HCT116 (cell line): ENCODE data around the gene MINDY3. TPM values are rescaled to one million over a fixed set of nuclear protein-coding genes. Genes with fewer than 3 reads are reported as not detected.

Experiments used
- ATAC-seq: fragments of 200-7000 bp; cut with Tn5 transposase; 2 replicates; pipeline ENCODE4 v1.9.1; 2020; ENCODE audit warnings: mild to moderate bottlenecking, moderate library complexity
- BruUV-seq: library from RNA; stranded (reverse); fragments of 400-500 nt; replicated peaks from 2 replicates; lab custom pipeline; 2021; lab: Mats Ljungman, UMichigan
- CTCF ChIA-PET: fragments of 300-600 bp; sonication (Branson Sonifier 250); formaldehyde crosslinking; loops from one replicate; lab custom pipeline; 2021; ENCODE audit warnings: antibody characterized with exemption; lab: Charles Lee
- POLR2A ChIA-PET: fragments of 300-600, 350-600 bp; sonication (Branson Sonifier 250); formaldehyde crosslinking; loops from one replicate; lab custom pipeline; 2021; ENCODE audit warnings: antibody characterized with exemption; lab: Charles Lee
- RAD21 ChIA-PET, 2 experiments: fragments of 300-600 bp; sonication (Branson Sonifier 250); formaldehyde crosslinking; loops; one replicate each; lab custom pipeline; 2023; ENCODE audit warnings: low total read pairs in 2 of 2; ENCODE audit not compliant: uncharacterized antibody in 2 of 2, unreplicated experiment in 2 of 2, low non-redundant PET in 1 of 2; lab: Charles Lee
- DNase-seq: peaks from one replicate; pipeline ENCODE4 v3.0.0-alpha.2; 2010; ENCODE audit warnings: low read depth, low spot score
- H2AFZ ChIP-seq: fragments of 200-600 bp; shearing (Covaris generic), sonication (generic); 2 replicates; pipeline ENCODE4 v1.6.1; 2017; ENCODE audit warnings: low read depth, mixed run types, mixed read lengths, antibody characterized with exemption, low read length; ENCODE audit not compliant: poor library complexity, severe bottlenecking
- H3K27ac ChIP-seq: 2 replicates; pipeline ENCODE4 v1.5.1; 2012; ENCODE audit warnings: low read depth, low read length
- H3K27me3 ChIP-seq: fragments of 200-600 bp; sonication (generic); 2 replicates; pipeline ENCODE4 v1.6.1; 2016; ENCODE audit warnings: mixed run types, low read length, mixed read lengths; ENCODE audit not compliant: insufficient read depth
- H3K36me3 ChIP-seq, 2 experiments: fragments of 200-500 bp in 1 of 2; fragments of 200-600 bp in 1 of 2; sonication (Bioruptor generic) in 1 of 2; sonication (generic) in 1 of 2; 2 replicates each; pipeline versions ENCODE4 v1.5.1 to v1.6.1; 2014 to 2016; ENCODE audit warnings: low read length in 2 of 2, inconsistent platforms in 1 of 2, mixed read lengths in 1 of 2, mixed run types in 1 of 2; ENCODE audit not compliant: insufficient read depth in 2 of 2, control insufficient read depth in 1 of 2
- H3K4me1 ChIP-seq, 2 experiments: fragments of 200-600 bp in 1 of 2; sonication (generic) in 1 of 2; 2 replicates each; pipeline versions ENCODE4 v1.5.1 to v1.6.1; 2012 to 2017; ENCODE audit warnings: low read length in 2 of 2, inconsistent platforms in 1 of 2, mild to moderate bottlenecking in 1 of 2, mixed read lengths in 1 of 2, mixed run types in 1 of 2, moderate library complexity in 1 of 2; ENCODE audit not compliant: insufficient read depth in 2 of 2, control insufficient read depth in 1 of 2
- H3K4me2 ChIP-seq: fragments of 200-600 bp; sonication (generic); 2 replicates; pipeline ENCODE4 v1.6.1; 2017; ENCODE audit warnings: mixed run types, low read length, mixed read lengths
- H3K4me3 ChIP-seq, 2 experiments: fragments of 200-600 bp in 1 of 2; sonication (generic) in 1 of 2; replicated peaks in 1 of 2; 2 replicates each; pipeline ENCODE4 v1.5.1; 2011 to 2016; ENCODE audit warnings: low read length in 2 of 2, control low read depth in 1 of 2, low read depth in 1 of 2, mild to moderate bottlenecking in 1 of 2, mixed read lengths in 1 of 2, mixed run types in 1 of 2
- H3K79me2 ChIP-seq: fragments of 200-600 bp; sonication (generic); 2 replicates; pipeline ENCODE4 v1.6.1; 2017; ENCODE audit warnings: mild to moderate bottlenecking, mixed run types, low read length, moderate library complexity, mixed read lengths; ENCODE audit not compliant: insufficient read depth
- H3K9ac ChIP-seq: fragments of 200-600 bp; sonication (generic); 2 replicates; pipeline ENCODE4 v1.6.1; 2016; ENCODE audit warnings: low read length, mixed read lengths
- H3K9me2 ChIP-seq: fragments of 200-600 bp; sonication (generic), shearing (Covaris generic); 2 replicates; pipeline ENCODE4 v1.6.1; 2017; ENCODE audit warnings: mixed run types, mild to moderate bottlenecking, moderate library complexity; ENCODE audit not compliant: insufficient read depth
- H3K9me3 ChIP-seq, 2 experiments: fragments of 200-500 bp in 1 of 2; fragments of 200-600 bp in 1 of 2; sonication (Bioruptor generic) in 1 of 2; sonication (generic) in 1 of 2; 2 replicates each; pipeline ENCODE4 v1.6.1; 2014 to 2017; ENCODE audit warnings: low read length in 2 of 2, mixed read lengths in 2 of 2, inconsistent platforms in 1 of 2, low read depth in 1 of 2, mild to moderate bottlenecking in 1 of 2, mixed run types in 1 of 2, moderate library complexity in 1 of 2; ENCODE audit not compliant: control insufficient read depth in 1 of 2, insufficient read depth in 1 of 2
- H4K20me1 ChIP-seq: fragments of 200-600 bp; sonication (generic), shearing (Covaris generic); 2 replicates; pipeline ENCODE4 v1.6.1; 2017; ENCODE audit warnings: mixed run types, mild to moderate bottlenecking, moderate library complexity; ENCODE audit not compliant: insufficient read depth
- CEBPB ChIP-seq: IDR thresholded peaks from 2 replicates; pipeline ENCODE4 v1.6.1; 2012; ENCODE audit warnings: low read depth
- CTCF ChIP-seq, 3 experiments: fragments of 200-600 bp in 1 of 3; sonication (generic) in 1 of 3; IDR thresholded peaks in 2 of 3; conservative IDR thresholded peaks in 1 of 3; 2 replicates each; pipeline ENCODE4 v1.5.1; 2012 to 2017; ENCODE audit warnings: low read depth in 2 of 3, low read length in 2 of 3, antibody characterized with exemption in 1 of 3, borderline replicate concordance in 1 of 3, control low read depth in 1 of 3, mild to moderate bottlenecking in 1 of 3, mixed read lengths in 1 of 3, mixed run types in 1 of 3, moderate library complexity in 1 of 3; ENCODE audit not compliant: insufficient read depth in 1 of 3
- EGR1 ChIP-seq: IDR thresholded peaks from 2 replicates; pipeline ENCODE4 v1.6.1; 2012; ENCODE audit warnings: low read depth
- ELF1 ChIP-seq: IDR thresholded peaks from 2 replicates; pipeline ENCODE4 v1.6.1; 2012; ENCODE audit warnings: low read depth, borderline replicate concordance
- EZH2 ChIP-seq: fragments of 200-600 bp; sonication (generic); IDR thresholded peaks from 2 replicates; pipeline ENCODE4 v1.6.1; 2017; ENCODE audit warnings: antibody characterized with exemption, mixed run types
- FOSL1 ChIP-seq: IDR thresholded peaks from 2 replicates; pipeline ENCODE4 v1.6.1; 2012; ENCODE audit warnings: low read depth
- POLR2A ChIP-seq: IDR thresholded peaks from 2 replicates; pipeline ENCODE4 v1.7.0; 2011; ENCODE audit warnings: borderline replicate concordance; ENCODE audit not compliant: insufficient read depth, insufficient read length; ENCODE audit errors: extremely low read depth
- POLR2AphosphoS5 ChIP-seq: IDR thresholded peaks from 2 replicates; pipeline ENCODE4 v1.6.1; 2011; ENCODE audit warnings: mild to moderate bottlenecking, low read depth, low read length, moderate library complexity
- RAD21 ChIP-seq: IDR thresholded peaks from 2 replicates; pipeline ENCODE4 v1.6.1; 2012; ENCODE audit warnings: low read depth, mild to moderate bottlenecking
- SP1 ChIP-seq: IDR thresholded peaks from 2 replicates; pipeline ENCODE4 v1.6.1; 2012; ENCODE audit warnings: low read depth
- SRF ChIP-seq: IDR thresholded peaks from 2 replicates; pipeline ENCODE4 v1.6.1; 2012; ENCODE audit warnings: low read depth
- TCF7L2 ChIP-seq: IDR thresholded peaks from 2 replicates; pipeline ENCODE4 v1.7.0; 2011; ENCODE audit warnings: borderline replicate concordance, inconsistent platforms; ENCODE audit not compliant: insufficient read depth, insufficient read length; ENCODE audit errors: extremely low read depth
- ZFX ChIP-seq: fragments of 450-650 bp; IDR thresholded peaks from 2 replicates; pipeline ENCODE4 v1.6.1; 2017
- ZNF274 ChIP-seq: fragments of 200-500 bp; sonication (Bioruptor generic); IDR thresholded peaks from 2 replicates; pipeline ENCODE4 v1.6.1; 2014; ENCODE audit warnings: mild to moderate bottlenecking, low read depth, low read length, inconsistent platforms
- intact Hi-C: fragments of 100-400 bp; cut with micrococcal nuclease; formaldehyde crosslinking; loops from 2 replicates; pipeline ENCODE4 v1.10.0; 2022
- total RNA-seq: library from RNA; stranded (reverse); gene quantifications from one replicate; pipeline ENCODE4 v1.2.1, GENCODE V29; 2021; ENCODE audit not compliant: unreplicated experiment
- TF ChIP-seq, protein P1 (sequence below): IDR thresholded peaks from 2 replicates; pipeline ENCODE4 v1.6.1; 2012
- TF ChIP-seq, protein P2 (sequence below): IDR thresholded peaks from 2 replicates; pipeline ENCODE4 v1.6.1; 2012

MINDY3 gene
- total RNA-seq, 1 experiment from 2014 or later, result 15.5 TPM

GRCh38 chr10:15742102-15742501 lies 118.2 kb downstream of the MINDY3 start:
- Histone ChIP-seq H3K79me2 (no peaks in the 10 kb centered on the region), H3K4me1 (peaks cover 0 to 5% of the 10 kb centered on the region in 2 experiments; a peak in 1 of 4 replicates), H3K9me3 (no peaks in the 10 kb centered on the region), H4K20me1 (no peaks in the 10 kb centered on the region), H2AFZ (no peak overlapping the region), H3K9me2 (no peaks in the 10 kb centered on the region), H3K9ac (no peak overlapping the region), H3K27me3 (no peaks in the 10 kb centered on the region), H3K4me2 (no peak overlapping the region), H3K4me3 (no peak overlapping the region), H3K36me3 (no peaks in the 10 kb centered on the region), H3K27ac (no peak overlapping the region)
- RAD21 ChIA-PET, result no interaction called here
- POLR2A ChIA-PET, result no interaction called here
- intact Hi-C loops, result no loop called here
- DNase-seq (no peak), ATAC-seq (no peak)
- BruUV-seq, result no TSS peak
- CTCF ChIA-PET, result no interaction called here
- TF ChIP-seq POLR2AphosphoS5, result no peak
- TF ChIP-seq ELF1, result no peak
- TF ChIP-seq EGR1, result no peak
- TF ChIP-seq CEBPB, result no peak
- no peak for TF ChIP-seq SP1
- TF ChIP-seq ZFX, result no peak
- TF ChIP-seq, protein P1, sequence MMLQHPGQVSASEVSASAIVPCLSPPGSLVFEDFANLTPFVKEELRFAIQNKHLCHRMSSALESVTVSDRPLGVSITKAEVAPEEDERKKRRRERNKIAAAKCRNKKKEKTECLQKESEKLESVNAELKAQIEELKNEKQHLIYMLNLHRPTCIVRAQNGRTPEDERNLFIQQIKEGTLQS, result no peak
- TF ChIP-seq POLR2A, result no peak
- TF ChIP-seq RAD21, result no peak

DNA sequence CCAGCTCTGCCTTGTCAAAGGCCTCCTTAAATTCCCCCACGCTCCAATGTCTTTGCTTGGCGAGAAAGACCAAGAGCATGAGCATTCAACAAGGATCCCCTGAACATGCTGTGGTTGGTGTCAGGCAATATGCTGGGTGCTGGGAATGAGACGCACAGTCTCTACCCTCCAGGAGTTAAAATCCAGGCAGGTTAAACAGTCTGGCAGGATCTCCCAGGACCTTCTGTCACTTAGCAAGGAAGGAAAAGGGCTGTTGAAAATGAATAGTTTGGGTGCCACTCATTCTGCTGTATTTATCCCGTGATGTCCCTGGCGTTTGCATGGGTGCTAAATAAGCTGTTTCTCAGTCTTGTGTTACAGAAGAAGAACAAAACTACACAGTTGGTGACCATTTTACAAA lies 118.7 kb downstream of the MINDY3 start:
- no peaks in the 10 kb centered on the region for H3K36me3 ChIP-seq
- intact Hi-C loops, result no loop called here
- ChIA-PET RAD21 (no interaction called here), POLR2A (no interaction called here), CTCF (no interaction called here)
- no peaks in the 10 kb centered on the region for H4K20me1 ChIP-seq
- no peaks in the 10 kb centered on the region for H3K9me2 ChIP-seq
- H3K27ac ChIP-seq, result no peak overlapping the region
- DNase-seq (no peak), ATAC-seq (no peak)
- no peak overlapping the region for H3K4me2 ChIP-seq
- H3K4me1 ChIP-seq, result peaks cover 0 to 5% of the 10 kb centered on the region in 2 experiments; a peak in 1 of 4 replicates
- BruUV-seq, result no TSS peak
- no peak for TF ChIP-seq FOSL1
- no peak for TF ChIP-seq POLR2AphosphoS5
- no peak for TF ChIP-seq SRF
- no peak for TF ChIP-seq CTCF (IDR thresholded peaks at IDR 0.05 in 2 of 3, conservative IDR thresholded peaks at IDR 0.05 in 1 of 3; ENCODE audit: borderline replicate concordance in 1 of 3, insufficient read depth in 1 of 3, low read depth in 2 of 3, low read length in 2 of 3)
- no peak for TF ChIP-seq EZH2
- no peak for TF ChIP-seq TCF7L2
- TF ChIP-seq, protein P2, sequence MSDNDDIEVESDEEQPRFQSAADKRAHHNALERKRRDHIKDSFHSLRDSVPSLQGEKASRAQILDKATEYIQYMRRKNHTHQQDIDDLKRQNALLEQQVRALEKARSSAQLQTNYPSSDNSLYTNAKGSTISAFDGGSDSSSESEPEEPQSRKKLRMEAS, result no peak
- TF ChIP-seq ZNF274, result no peak
- no peak for TF ChIP-seq RAD21
- TF ChIP-seq EGR1, result no peak
- TF ChIP-seq SP1, result no peak
- no peak for TF ChIP-seq ZFX
- H3K79me2 ChIP-seq, result no peaks in the 10 kb centered on the region
- no peak overlapping the region for H2AFZ ChIP-seq
- H3K4me3 ChIP-seq, result no peak overlapping the region
- no peak overlapping the region for H3K9ac ChIP-seq
- H3K27me3 ChIP-seq, result no peaks in the 10 kb centered on the region
- no peaks in the 10 kb centered on the region for H3K9me3 ChIP-seq
